Activated T-cell treated with anti-CD3 and anti-CD28 coated beads, Interleukin-2, amount 50 U/mL, for 48 hours (primary cell): ENCODE data around the gene NDUFAF4.
"Not testable (repeated sequence)": the region's sequence is repeated elsewhere in the genome, so short reads cannot be mapped to it uniquely, and the experiment has no call there.

Experiments used
- DNase-seq, 2 experiments: peaks; one replicate each; pipeline ENCODE4 v3.0.0-alpha.2; 2020

Gene NDUFAF4

GRCh38 chr6:96898241-96898851 is 655 bp upstream of the NDUFAF4 start:
- no peak for DNase-seq

GRCh38 chr6:96889146-96889545 is 8.5 kb downstream of the NDUFAF4 start:
- DNase-seq: no peak

GRCh38 chr6:96888745-96889144 is 8.9 kb downstream of the NDUFAF4 start:
- DNase-seq: no peak

- DNase-seq: no peak
These were observed 11.2 kb downstream of the NDUFAF4 start for GRCh38 chr6:96886519-96886918.

- DNase-seq: not testable (repeated sequence)
These were observed 12.5 kb downstream of the NDUFAF4 start for GRCh38 chr6:96885187-96885631.

GRCh38 chr6:96878143-96878542 is 19.5 kb downstream of the NDUFAF4 start:
- DNase-seq: no peak

GRCh38 chr6:96876886-96877545 is 20.7 kb downstream of the NDUFAF4 start:
- no peak for DNase-seq

- no peak for DNase-seq
These were observed 24.7 kb downstream of the NDUFAF4 start for GRCh38 chr6:96872976-96873375.

GRCh38 chr6:96865055-96865405 is 32.7 kb downstream of the NDUFAF4 start:
- no peak for DNase-seq

GRCh38 chr6:96864216-96865054 is 33.3 kb downstream of the NDUFAF4 start:
- no peak for DNase-seq

- DNase-seq: no peak
These were observed 35.1 kb downstream of the NDUFAF4 start for GRCh38 chr6:96862560-96862959.

GRCh38 chr6:96861588-96861987 is 36.1 kb downstream of the NDUFAF4 start:
- no peak for DNase-seq

- no peak for DNase-seq
These were observed 40.8 kb downstream of the NDUFAF4 start for GRCh38 chr6:96856856-96857255.

- DNase-seq: no peak
These were observed 44.6 kb downstream of the NDUFAF4 start for GRCh38 chr6:96853083-96853482.

- DNase-seq: no peak
These were observed 45.1 kb downstream of the NDUFAF4 start for GRCh38 chr6:96852605-96853004.

GRCh38 chr6:96851858-96852257 is 45.8 kb downstream of the NDUFAF4 start:
- no peak for DNase-seq

- DNase-seq: no peak
These were observed 48.1 kb downstream of the NDUFAF4 start for GRCh38 chr6:96849615-96850014.

- no peak for DNase-seq
These were observed 53.2 kb downstream of the NDUFAF4 start for GRCh38 chr6:96844530-96844929.

- DNase-seq: no peak
These were observed 56.3 kb downstream of the NDUFAF4 start for GRCh38 chr6:96841345-96841744.
